Epithelial cell of esophagus (primary cell): ENCODE data around the gene KCNG4.

ENCODE experiments used
- DNase-seq: peaks from one replicate; pipeline ENCODE4 v3.0.0; 2010; ENCODE audit warnings: low read depth
- H3K4me3 ChIP-seq: 2 replicates; pipeline ENCODE4 v1.5.1; 2011; ENCODE audit warnings: mild to moderate bottlenecking, low read length, control low read depth
- CTCF ChIP-seq: IDR thresholded peaks from 2 replicates; pipeline ENCODE4 v1.5.1; 2011; ENCODE audit warnings: low read depth, mild to moderate bottlenecking, low read length, control low read depth, inconsistent platforms; ENCODE audit not compliant: insufficient read depth; ENCODE audit errors: missing control alignments

Gene KCNG4

GRCh38 chr16:84239909-84240308, at the start of gene KCNG4:
KCNG4 (minus strand) TSS chr16:84240012; CDS start chr16:84237485, 2,527 bp downstream.
- H3K4me3 ChIP-seq = no peak within 1 kb of the TSS
- TF ChIP-seq CTCF = no peak
- no peak for DNase-seq

- TF ChIP-seq CTCF = no peak
- DNase-seq = no peak
- no peak overlapping the region for H3K4me3 ChIP-seq
These were observed 49.1 kb upstream of the KCNG4 start for GRCh38 chr16:84288902-84289301.

- no peak overlapping the region for H3K4me3 ChIP-seq
- DNase-seq = no peak
These were observed 46.9 kb upstream of the KCNG4 start for GRCh38 chr16:84286578-84287240.

GRCh38 chr16:84284154-84284722, 44.4 kb upstream of the KCNG4 start:
- peak; percentile 23 for DNase-seq
- H3K4me3 ChIP-seq = no peak overlapping the region
- no peak for TF ChIP-seq CTCF

More at GRCh38 chr16:84286578-84287240, 46.9 kb upstream of the KCNG4 start:
- TF ChIP-seq CTCF = no peak

GRCh38 chr16:84283314-84284153, 43.7 kb upstream of the KCNG4 start:
- no peak for TF ChIP-seq CTCF
- no peak for DNase-seq
- no peak overlapping the region for H3K4me3 ChIP-seq

- TF ChIP-seq CTCF = no peak
- H3K4me3 ChIP-seq = no peak overlapping the region
- DNase-seq = no peak
These were observed 42.7 kb upstream of the KCNG4 start for GRCh38 chr16:84282533-84282932.
